Panc1 (cell line): Measurements from ENCODE around the gene TRDN.

Experiments used
- CTCF ChIP-seq: fragments of 450-650 bp; IDR thresholded peaks from 2 replicates; pipeline ENCODE4 v1.5.1; 2017; ENCODE audit warnings: mild to moderate bottlenecking
- POLR2AphosphoS5 ChIP-seq: IDR thresholded peaks from 2 replicates; pipeline ENCODE4 v1.6.1; 2012; ENCODE audit warnings: mild to moderate bottlenecking, low read depth, low read length, moderate library complexity
- REST ChIP-seq, 2 experiments: IDR thresholded peaks; 2 replicates each; pipeline ENCODE4 v1.6.1; 2011 to 2012; ENCODE audit warnings: low read depth in 2 of 2, control low read depth in 1 of 2, low read length in 1 of 2, mild to moderate bottlenecking in 1 of 2, moderate library complexity in 1 of 2; ENCODE audit not compliant: insufficient read depth in 1 of 2
- SIN3A ChIP-seq: IDR thresholded peaks from 2 replicates; pipeline ENCODE4 v1.6.1; 2012; ENCODE audit warnings: low read depth, mild to moderate bottlenecking, low read length, moderate library complexity, borderline replicate concordance; ENCODE audit not compliant: insufficient read depth
- TCF7L2 ChIP-seq: IDR thresholded peaks from 2 replicates; pipeline ENCODE4 v1.6.1; 2011; ENCODE audit warnings: mild to moderate bottlenecking, low read depth, low read length, inconsistent platforms

- TF ChIP-seq REST (IDR thresholded peaks at IDR 0.05; ENCODE audit: insufficient read depth in 1 of 2, low read depth in 2 of 2, low read length in 1 of 2) (no peak), CTCF (no peak), SIN3A (no peak), TCF7L2 (no peak), POLR2AphosphoS5 (no peak)
Measured at GRCh38 chr6:123636782-123637181, at the start of gene TRDN.
